Left hindlimb (tissue), 1 donor: ENCODE measurements around the gene HSPB2.
A peak's percentile ranks its signal among the peaks of the same experiment; 100 is the strongest.

Experiments
- DNase-seq: peaks from one replicate; pipeline ENCODE4 v3.0.0-alpha.2; 2018

HSPB2 gene

GRCh38 chr11:111939836-111940604, 27.5 kb downstream of the HSPB2 start:
- DNase-seq: no peak

GRCh38 chr11:111941963-111942362, 29.4 kb downstream of the HSPB2 start:
- DNase-seq: peak; percentile 64

DNA sequence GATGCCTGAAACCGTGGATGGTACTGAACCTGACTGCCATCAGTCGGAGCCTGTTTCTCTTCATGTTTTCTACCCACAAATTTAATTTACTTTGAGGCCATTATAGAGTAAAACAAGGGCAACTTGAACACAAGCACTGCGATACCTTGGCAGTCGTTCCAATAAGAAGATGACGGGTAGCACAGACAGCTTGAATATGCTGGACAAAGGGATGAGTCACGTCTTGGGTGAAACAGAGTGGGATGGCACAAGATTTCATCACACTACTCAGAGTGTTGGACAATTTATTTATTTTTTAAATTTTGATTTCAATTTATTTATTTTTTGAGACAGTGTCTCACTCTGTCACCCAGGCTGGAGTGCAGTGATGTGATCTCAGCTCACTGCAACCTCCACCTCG, 30.3 kb downstream of the HSPB2 start:
- DNase-seq: no peak

DNA sequence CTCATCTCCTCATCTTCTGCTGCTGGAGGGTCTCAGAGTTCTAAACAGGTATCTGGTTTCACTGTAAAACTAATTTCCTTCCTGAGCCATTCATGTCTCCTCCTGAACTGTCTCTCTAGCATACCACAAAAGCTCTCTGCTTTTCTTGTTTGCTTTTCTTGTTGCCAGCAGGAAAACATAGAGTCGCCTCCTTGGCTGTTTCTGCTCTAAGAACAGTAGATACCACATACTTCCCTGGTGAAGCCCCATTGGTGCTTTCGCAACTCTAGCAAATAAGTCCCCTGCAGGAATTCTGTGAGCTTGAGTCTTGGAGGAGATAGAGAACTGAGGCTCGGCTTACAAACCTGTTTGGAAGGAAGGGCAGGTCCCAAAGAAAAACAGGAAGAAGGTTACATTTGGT, 31.6 kb downstream of the HSPB2 start:
- DNase-seq: no peak

GRCh38 chr11:111944651-111945051, 32.1 kb downstream of the HSPB2 start:
- DNase-seq: no peak

GRCh38 chr11:111945198-111945597, 32.7 kb downstream of the HSPB2 start:
- no peak for DNase-seq

DNA sequence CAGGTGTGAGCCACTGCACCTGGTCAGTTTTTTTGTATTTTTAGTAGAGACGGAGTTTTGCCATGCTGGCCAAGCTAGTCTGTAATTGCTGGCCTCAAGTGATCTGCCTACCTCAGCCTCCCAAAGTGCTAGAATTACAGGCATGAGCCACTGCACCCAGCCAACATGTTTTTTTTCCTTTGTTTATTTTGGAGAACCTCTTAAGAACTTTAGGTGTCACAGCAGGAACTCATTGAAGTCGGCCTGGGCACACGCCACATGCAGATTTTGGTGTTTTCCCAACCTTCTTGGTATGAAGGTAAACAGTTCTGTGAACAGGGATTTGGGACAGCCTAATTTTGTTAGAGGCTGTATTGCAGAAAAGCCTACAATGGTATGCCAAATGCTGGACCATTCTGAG, 34.0 kb downstream of the HSPB2 start:
- DNase-seq: no peak

DNA sequence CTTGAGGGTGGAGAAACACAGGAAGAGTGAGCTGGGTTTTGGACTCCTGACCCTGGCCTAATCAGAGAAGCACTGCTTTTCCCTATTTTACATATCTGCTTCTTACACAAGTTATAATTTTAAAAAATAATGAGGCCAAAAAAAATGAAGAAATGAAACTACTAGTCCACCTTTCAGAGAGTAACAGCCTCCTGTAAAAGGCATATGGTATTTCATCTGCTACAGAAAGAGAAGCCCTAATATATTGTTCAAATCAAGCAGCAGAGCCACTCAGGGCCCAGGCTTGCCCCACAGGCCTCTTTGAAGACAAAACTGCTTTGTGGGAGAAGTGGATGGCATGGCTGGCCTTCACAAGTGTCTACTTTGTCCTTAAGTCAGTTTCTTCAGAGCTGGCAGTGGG, 34.6 kb downstream of the HSPB2 start:
- DNase-seq: no peak

GRCh38 chr11:111949519-111950426, 37.2 kb downstream of the HSPB2 start:
- no peak for DNase-seq

GRCh38 chr11:111951565-111951964, 39.0 kb downstream of the HSPB2 start:
- DNase-seq: no peak

DNA sequence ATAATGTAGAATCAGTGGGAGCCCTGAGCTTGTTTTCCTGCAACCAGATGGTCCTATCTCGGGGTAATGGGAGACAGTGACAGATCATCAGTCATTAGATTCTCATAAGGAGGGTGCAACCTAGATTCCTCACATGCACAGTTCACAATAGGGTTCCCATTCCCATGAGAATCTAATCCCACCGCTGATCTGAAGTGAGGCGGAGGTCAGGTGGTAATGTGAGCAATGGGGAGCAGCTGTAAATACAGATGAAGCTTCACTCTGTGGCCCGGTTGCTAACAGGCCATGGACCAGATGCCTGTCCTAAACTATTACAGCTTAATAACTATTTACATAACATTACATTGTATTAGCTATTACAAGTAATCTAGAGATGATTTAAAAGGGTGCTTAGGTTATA, 41.6 kb downstream of the HSPB2 start:
- no peak for DNase-seq

- peak; percentile 81 for DNase-seq
Measured at GRCh38 chr11:111957663-111958444, 45.3 kb downstream of the HSPB2 start.

DNA sequence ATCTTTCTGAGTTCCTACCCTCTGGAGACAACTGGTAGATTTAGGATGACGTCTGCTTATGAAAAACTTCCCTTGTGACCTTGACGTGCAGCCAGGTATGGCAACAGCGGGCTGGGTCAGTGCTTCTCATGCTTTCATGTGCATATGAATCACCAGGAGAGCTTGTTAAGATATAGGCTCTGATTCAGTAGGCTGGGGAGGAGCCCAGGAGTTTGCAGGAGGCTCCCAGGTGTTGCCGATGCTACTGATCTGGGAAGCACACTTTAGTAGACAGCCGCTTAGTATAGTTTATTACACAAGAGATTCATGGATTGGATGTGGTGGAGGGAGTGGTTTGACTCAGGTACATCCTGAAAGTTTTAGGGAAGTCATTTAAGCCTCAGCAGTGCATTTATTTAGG, 48.4 kb downstream of the HSPB2 start:
- DNase-seq: no peak

DNA sequence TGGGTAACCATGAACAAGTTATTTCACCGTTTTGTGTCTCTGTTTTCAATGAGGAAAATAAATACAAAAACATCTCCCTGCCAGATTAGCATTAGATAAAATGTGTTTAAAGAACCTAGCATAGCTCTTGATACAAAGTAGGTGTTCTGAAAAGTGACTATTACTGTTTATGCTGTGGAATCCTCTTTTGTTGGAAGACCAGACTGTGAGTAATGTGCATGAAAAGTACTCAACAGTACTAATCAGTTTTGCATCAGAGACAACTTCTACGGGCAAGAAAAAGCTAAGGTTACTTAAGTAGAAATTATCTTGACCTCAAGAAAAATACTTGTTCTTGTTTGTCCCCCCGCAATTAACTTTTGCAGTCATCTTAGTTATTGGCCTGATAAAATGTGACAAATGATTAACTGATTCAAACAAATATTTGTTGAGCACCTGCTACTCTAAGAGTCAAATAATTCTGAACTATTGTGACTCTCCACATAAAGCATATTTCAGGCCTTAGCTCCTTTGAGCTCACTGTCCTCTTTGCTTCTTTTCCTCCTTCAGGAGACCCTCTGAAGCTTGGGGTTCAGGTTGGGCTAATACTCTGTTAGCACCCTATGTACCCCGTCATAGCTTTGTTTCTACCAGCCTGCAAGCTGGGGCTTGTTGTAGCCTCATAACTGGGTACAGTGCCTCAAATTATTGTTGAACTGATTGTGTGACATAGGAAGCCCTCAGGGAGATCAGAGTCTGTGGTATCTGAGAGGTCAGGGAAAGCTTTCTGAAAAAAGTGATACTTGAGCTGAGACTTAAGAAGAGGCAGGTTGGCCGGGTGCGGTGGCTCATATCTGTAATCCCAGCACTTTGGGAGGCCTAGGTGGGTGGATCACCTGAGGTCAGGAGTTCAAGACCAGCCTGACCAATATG, 49.1 kb downstream of the HSPB2 start:
- no peak for DNase-seq
